ENCODE results near the gene NDFIP1.

GRCh38 chr5:142197098-142197497, 88.5 kb downstream of the NDFIP1 start:
- no peak for TF ChIP-seq POLR2A (IDR thresholded peaks at IDR 0.05; ENCODE audit: low read depth, low read length)
- no peak for TF ChIP-seq MAZ (IDR thresholded peaks at IDR 0.05; ENCODE audit: borderline replicate concordance, low read depth, low read length)
